GM10266 (cell line): ENCODE data around the gene SPTBN4.
"Not testable (repeated sequence)": the region's sequence is repeated elsewhere in the genome, so short reads cannot be mapped to it uniquely, and the experiment has no call there.

Experiments used
- DNase-seq: peaks from one replicate; pipeline ENCODE4 v3.0.0; 2012; ENCODE audit errors: extremely low spot score
- TF ChIP-seq, protein P1 (sequence below): IDR thresholded peaks from 2 replicates; pipeline ENCODE4 v1.5.1; 2012; ENCODE audit warnings: mild to moderate bottlenecking, low read depth; ENCODE audit not compliant: control insufficient read depth, insufficient read depth; ENCODE audit errors: missing control alignments

Gene SPTBN4

GRCh38 chr19:40588926-40589569 is 122.2 kb downstream of the SPTBN4 start:
- TF ChIP-seq, protein P1, sequence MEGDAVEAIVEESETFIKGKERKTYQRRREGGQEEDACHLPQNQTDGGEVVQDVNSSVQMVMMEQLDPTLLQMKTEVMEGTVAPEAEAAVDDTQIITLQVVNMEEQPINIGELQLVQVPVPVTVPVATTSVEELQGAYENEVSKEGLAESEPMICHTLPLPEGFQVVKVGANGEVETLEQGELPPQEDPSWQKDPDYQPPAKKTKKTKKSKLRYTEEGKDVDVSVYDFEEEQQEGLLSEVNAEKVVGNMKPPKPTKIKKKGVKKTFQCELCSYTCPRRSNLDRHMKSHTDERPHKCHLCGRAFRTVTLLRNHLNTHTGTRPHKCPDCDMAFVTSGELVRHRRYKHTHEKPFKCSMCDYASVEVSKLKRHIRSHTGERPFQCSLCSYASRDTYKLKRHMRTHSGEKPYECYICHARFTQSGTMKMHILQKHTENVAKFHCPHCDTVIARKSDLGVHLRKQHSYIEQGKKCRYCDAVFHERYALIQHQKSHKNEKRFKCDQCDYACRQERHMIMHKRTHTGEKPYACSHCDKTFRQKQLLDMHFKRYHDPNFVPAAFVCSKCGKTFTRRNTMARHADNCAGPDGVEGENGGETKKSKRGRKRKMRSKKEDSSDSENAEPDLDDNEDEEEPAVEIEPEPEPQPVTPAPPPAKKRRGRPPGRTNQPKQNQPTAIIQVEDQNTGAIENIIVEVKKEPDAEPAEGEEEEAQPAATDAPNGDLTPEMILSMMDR = no peak
- no peak for DNase-seq

DNA sequence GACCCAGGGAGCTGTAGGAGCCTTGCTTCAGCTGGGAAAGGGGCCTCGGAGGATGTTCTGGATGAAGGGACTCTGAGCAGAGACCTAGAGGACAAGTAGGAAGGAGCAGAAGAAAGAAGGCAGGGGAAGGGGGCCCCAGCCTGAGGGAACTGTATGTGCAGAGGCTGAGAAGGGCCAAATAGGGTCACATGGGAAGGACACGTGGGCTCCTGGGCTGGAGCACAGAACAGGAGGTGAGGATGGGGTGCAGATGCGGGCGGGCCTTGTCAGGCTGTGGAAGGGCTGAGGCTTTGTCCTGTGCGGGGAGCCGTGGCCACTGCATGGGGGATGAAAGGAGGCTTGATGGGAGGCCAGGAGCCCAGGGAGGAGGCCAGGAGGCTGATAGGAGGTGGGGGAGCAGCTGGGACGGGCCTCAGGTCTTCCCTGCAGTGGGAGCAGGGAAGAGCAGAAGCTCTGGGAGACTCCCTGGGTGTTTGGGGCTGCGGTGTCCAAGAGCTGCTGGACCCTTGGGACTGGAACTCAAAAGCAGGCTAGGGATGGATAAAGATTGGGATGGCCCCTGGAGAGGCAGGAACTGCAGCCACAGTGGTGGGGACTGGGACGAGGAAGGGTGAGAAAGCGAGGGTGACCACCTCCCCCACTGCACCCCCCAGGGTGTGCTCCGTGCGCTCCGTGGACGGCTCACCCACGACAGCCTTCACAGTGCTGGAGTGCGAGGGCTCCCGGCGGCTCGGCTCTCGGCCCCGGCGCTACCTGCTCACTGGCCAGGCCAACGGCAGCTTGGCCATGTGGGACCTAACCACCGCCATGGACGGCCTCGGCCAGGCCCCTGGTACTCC is 123.0 kb downstream of the SPTBN4 start:
- no peak for DNase-seq
- TF ChIP-seq, protein P1 = no peak

DNA sequence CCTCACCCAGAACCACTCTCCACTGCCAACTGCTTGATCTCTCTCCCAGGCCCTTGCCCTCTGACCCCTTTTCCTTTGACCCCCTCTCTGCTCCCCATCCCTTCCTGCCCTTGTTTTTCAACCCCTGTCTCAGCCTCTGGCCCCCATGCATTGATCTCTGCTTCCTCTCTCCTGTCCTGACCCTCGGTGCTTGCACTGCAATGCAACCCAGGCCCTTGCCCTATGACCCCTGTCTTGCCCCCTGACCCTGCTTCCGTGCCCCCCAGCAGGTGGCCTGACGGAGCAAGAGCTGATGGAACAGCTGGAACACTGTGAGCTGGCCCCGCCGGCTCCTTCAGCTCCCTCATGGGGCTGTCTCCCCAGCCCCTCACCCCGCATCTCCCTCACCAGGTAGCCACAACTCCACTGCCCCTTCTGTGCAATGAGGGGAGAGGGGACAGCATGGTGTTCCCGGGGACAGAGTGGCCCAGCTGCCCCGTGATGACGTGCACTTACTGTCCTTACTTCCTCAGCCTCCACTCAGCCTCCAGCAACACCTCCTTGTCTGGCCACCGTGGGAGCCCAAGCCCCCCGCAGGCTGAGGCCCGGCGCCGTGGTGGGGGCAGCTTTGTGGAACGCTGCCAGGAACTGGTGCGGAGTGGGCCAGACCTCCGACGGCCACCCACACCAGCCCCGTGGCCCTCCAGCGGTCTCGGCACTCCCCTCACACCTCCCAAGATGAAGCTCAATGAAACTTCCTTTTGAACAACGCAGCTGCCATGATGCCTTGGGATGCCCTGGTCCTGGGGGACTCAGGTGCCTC is 123.9 kb downstream of the SPTBN4 start:
- no peak for DNase-seq
- TF ChIP-seq, protein P1 = no peak

GRCh38 chr19:40591724-40592123 is 124.9 kb downstream of the SPTBN4 start:
- DNase-seq = not testable (repeated sequence)

- TF ChIP-seq, protein P1 = no peak
- peak; percentile 73 for DNase-seq
Observed at GRCh38 chr19:40592170-40592569, 125.4 kb downstream of the SPTBN4 start.

GRCh38 chr19:40594255-40594654 is 127.5 kb downstream of the SPTBN4 start:
- no peak for DNase-seq

DNA sequence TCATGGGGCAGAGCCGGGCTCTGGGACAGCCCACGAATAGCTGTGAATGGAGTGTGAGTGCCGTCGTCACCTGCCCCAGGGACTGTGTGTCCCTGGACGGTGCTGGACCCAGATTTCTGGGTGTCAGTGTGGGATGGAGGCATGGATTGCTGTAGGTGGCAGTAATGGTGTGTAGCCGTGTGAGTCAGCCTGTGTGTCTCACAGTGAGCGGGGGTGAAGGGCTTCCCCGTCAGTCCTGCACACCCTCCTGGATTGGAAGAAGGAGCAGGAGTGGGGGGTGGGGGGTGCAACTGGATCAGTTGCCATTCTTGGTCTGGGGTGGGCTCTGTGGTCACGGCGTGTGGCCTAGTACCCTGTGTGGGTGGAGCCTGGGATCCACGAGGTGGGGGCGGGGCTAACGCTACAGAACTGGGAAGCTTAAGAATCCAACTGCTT is 127.9 kb downstream of the SPTBN4 start:
- DNase-seq = no peak
- TF ChIP-seq, protein P1 = no peak

More at GRCh38 chr19:40594255-40594654, 127.5 kb downstream of the SPTBN4 start:
- TF ChIP-seq, protein P1 = no peak
